GM21390 (cell line): Measurements from ENCODE around the gene GLRX5.
A peak's percentile ranks its signal among the peaks of the same experiment; 100 is the strongest.
"Not testable (repeated sequence)": the region's sequence is repeated elsewhere in the genome, so short reads cannot be mapped to it uniquely, and the experiment has no call there.

Experiments used
- ATAC-seq: cut with Tn5 transposase; IDR thresholded peaks from one replicate; pipeline ENCODE4 v1.9.1; 2021; ENCODE audit not compliant: unreplicated experiment

Gene GLRX5

DNA sequence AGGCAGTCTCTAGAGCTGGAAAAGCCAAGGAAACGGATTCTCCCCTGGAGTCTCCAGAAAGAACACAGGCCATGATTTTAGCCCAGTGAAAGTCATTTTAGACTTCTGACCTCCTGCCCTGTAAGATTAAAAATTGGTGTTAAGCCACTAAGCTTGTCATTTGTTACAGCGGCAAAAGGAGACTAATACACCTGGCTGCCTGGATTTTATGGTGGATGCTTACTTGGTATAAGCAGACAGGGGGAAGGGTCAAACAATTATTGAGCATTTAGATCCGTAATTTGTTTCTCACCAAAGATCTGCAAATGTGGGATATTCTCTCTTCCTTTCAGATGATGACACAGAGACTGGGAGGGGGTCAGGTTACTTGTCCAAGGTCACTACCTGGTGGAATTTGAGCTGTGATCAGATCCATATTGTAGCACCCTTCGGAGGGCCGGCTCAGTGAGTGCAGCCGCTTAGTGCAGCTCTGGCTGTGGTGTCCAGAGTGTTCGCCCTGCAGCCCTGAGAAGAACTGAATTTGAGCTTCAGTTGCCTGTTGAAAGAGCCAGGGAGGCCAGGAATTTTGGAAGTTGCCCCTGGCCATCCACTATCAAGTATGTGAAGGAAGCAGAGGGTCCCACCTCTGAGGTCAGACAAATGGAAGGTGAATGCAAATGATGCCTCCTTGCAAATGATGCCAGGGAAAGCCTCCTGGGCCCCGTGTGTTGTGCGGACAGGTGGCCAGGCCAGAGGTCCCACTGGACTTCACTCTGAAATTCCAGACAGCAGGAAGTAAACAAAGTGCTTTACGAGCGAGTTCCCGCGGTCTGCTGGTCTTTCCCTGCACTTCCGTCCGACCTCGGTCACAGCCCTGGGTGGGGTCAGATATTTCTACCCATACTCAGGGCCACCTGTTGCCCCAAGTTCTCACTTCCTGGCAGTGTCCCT, 15.1 kb downstream of the GLRX5 start:
- ATAC-seq, result no peak

DNA sequence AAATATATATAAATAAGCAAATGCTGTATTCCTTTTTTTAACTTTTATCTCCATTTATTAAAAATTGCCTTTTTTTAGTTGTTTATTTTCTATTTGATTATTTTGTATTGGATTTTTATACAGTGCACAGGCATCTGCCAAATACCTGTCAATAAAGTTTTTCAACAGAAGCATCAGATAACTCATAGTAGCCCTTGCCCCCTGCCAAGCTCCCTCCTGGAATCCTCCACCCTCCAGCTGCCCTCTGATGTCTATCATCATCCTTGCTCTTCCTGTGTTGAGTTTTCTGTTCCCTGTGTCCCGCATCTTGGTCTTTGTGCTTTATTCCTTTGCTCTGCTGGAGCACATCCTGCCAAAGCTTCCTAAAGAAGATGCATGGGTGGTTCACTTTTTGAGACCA, 16.6 kb downstream of the GLRX5 start:
- ATAC-seq, result no peak

- ATAC-seq, result no peak
These were observed 18.3 kb downstream of the GLRX5 start for GRCh38 chr14:95553141-95553540.

DNA sequence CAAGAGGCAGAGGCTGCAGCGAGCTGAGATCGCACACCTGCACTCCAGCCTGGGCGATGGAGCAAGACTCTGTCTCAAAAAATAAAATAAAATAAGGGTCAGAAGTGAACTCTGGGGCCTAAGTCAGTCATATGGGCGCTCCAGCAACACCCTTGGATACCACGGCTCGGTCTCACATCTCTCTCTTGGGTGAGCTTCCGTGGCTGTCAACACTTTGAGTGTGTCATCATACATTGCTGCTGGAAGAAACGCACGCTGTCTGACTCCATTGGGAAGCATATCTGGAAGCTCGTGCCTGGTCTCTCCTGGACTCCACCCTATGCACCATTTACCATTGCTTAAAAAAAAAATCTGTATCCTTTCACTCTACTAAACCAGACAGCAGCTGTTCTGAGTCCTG, 20.2 kb downstream of the GLRX5 start:
- ATAC-seq, result no peak

DNA sequence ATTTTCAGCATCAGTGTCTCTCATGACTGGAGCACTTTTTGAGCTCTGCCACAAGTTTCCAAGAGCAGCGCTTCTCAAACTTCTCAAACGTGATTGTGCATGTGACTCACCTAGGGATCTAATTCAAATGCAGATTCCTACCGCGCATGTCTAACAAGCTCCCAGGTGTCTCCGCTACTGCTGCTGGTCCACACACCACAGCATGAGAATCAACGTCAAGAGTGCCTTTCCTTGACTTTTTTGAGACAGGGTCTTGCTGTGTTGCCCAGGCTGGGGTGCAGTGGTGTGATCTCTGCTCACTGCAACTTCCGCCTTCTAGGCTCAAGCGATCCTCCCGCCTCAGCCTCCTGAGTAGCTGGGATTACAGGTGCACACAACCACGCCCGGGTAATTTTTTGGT, 22.4 kb downstream of the GLRX5 start:
- ATAC-seq, result no peak

GRCh38 chr14:95557832-95558231, 23.0 kb downstream of the GLRX5 start:
- no peak for ATAC-seq

- no peak for ATAC-seq
These were observed 24.4 kb downstream of the GLRX5 start for GRCh38 chr14:95559203-95559602.

GRCh38 chr14:95561001-95561412, 26.2 kb downstream of the GLRX5 start:
- ATAC-seq, result peak; percentile 84

GRCh38 chr14:95562892-95563685, 28.2 kb downstream of the GLRX5 start:
- no peak for ATAC-seq

DNA sequence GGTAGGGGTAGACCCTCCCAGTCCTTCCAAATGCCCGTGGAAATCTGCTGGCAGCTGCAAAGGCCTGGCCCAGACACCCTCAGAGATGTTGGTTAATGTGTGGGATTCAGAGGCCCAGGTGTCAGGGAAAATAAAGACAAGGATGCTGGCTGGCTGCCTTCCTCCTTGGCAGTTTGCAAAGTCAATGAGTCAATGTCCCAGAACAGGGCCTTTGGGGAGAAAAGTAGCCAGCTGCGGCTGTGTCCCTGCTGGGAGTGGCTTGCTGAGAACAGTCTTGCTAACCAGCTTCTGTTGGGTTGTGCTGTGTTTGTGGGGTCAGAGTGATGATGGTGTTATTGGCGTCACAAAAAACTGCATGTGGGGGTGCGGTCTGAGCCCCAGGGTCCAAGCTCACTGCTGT, 29.2 kb downstream of the GLRX5 start:
- ATAC-seq, result no peak

DNA sequence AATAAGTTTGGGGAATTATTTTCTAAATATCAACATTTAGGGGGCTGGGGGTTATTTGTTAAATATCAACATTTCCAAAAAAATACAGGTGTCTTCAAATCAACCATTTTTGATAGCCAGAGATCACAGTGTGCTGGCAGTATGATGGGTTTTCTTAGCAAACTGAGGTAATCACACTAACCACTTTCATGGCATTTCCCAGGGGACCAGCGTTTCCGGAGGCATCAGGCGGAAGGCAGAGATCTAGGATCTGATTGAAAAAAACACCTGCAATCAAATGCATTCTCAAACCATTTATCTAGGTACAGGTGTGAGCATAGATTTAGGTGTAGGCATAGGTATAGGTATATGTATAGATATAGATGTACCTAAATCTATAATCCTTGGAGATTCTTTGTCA, 34.6 kb downstream of the GLRX5 start:
- no peak for ATAC-seq

GRCh38 chr14:95573313-95573712, 38.5 kb downstream of the GLRX5 start:
- ATAC-seq, result no peak

- ATAC-seq, result no peak
These were observed 41.1 kb downstream of the GLRX5 start for GRCh38 chr14:95575840-95576473.

GRCh38 chr14:95577067-95577800, 42.4 kb downstream of the GLRX5 start:
- ATAC-seq, result peak; percentile 94

DNA sequence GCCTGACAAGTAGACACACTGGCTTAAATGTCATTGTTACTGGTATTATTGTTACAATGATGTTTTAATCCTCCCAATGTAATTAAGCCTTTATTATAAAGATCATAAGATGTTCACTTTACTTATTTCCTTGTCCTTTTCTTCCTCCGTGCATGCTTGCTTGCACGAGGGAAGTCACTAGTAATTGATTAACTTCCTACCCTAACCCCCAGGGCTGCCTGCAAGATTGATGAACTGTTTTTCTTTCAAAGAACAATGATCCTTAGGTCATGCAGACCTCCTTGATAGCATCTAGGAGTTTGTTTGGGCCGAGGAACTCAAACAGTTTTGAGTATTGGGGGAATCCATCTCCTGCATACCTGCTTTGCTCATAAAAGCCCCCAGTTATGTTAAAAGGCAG, 43.0 kb downstream of the GLRX5 start:
- no peak for ATAC-seq

DNA sequence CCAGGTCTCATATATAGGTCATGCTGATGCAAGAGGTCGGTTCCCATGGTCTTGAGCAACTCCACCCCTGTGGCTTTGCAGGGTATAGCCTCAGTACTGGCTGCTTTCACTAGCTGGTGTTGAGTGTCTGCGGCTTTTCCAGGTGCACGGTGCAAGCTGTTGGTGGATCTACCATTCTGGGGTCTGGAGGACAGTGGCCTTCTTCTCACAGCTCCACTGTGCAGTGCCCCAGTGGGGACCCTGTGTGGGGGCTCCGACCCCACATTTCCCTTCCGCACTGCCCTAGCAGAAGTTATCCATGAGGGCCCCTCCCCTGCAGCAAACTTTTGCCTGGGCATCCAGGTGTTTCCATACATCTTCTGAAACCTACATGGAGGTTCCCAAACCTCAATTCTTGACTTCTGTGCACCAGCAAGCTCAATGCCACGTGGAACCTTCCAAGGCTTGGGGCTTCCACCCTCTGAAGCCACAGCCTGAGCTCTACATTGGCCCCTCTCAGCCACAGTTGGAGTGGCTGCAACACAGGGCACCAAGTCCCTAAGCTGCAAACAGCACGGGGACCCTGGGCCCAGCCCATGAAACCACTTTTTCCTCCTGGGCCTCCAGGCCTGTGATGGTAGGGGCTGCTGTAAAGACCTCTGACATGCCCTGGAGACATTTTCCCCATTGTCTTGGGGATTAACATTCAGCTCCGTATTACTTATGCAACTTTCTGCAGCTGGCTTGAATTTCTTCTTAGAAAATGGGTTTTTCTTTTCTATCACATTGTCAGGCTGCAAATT, 49.2 kb downstream of the GLRX5 start:
- ATAC-seq, result not testable (repeated sequence)

DNA sequence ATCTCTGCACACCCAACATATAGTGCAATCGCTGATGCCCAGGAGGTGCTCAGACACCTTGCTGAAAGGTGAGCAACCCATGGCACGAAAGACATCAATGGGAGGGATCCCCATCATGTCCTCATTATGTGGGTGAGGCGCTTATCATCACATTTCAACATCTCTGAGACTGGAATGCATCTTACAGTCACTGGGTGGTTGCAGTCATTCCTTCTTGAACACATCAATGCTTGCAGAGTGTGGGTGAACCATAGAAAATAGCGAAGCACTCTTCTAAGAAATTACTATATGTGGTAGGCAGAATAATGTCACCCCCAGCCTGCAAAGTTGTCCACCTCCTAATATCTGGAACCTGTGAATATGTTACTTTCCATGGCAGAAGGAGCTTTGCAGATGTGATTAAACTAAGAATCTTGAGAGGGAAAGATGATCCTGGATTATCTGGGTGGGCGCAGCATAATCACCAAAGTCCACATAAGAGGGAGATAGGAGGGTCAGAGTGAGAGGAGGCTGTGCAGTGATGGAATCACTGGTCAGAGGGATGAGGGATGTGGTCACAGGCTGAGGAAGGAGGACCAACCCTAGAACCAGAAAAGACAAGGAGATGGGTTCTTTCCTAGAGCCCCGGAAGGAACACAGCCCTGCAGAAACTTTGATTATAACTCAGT, 51.2 kb downstream of the GLRX5 start:
- ATAC-seq, result no peak

GRCh38 chr14:95591182-95591581, 56.3 kb downstream of the GLRX5 start:
- not testable (repeated sequence) for ATAC-seq
